Stomach (tissue), 9 donors: Measurements from ENCODE around the gene RAB9A. TPM values are rescaled to one million over a fixed set of nuclear protein-coding genes. Genes with fewer than 3 reads are reported as not detected.
"Not testable (repeated sequence)": the region's sequence is repeated elsewhere in the genome, so short reads cannot be mapped to it uniquely, and the experiment has no call there.

Experiments
- DNase-seq, 2 donors: peaks; one replicate each; pipeline versions ENCODE4 v3.0.0 to v3.0.0-alpha.2; 2013 to 2019
- H3K27ac ChIP-seq, 5 donors: fragments of 200-600 bp in 4 of 5; sonication (generic) in 4 of 5; one replicate each; pipeline ENCODE4 v1.5.1; 2013 to 2019; ENCODE audit warnings: mild to moderate bottlenecking in 1 of 5, moderate library complexity in 1 of 5
- H3K27me3 ChIP-seq, 3 donors: fragments of 200-600 bp; sonication (generic); one replicate each; pipeline ENCODE4 v1.5.1; 2017 to 2019; ENCODE audit warnings: mixed run types in 1 of 3
- H3K36me3 ChIP-seq, 4 donors: fragments of 200-600 bp; sonication (generic); 1 replicate in 3 of 4; 2 replicates in 1 of 4; pipeline ENCODE4 v1.5.1; 2016 to 2019
- H3K4me1 ChIP-seq, 4 donors: fragments of 200-600 bp; sonication (generic); one replicate each; pipeline ENCODE4 v1.5.1; 2016 to 2019
- H3K4me3 ChIP-seq, 4 donors: fragments of 200-600 bp; sonication (generic) in 3 of 4; one replicate each; pipeline ENCODE4 v1.5.1; 2016 to 2019; ENCODE audit warnings: mild to moderate bottlenecking in 1 of 4
- H3K9me3 ChIP-seq, 4 donors: fragments of 200-600 bp; sonication (generic); one replicate each; pipeline ENCODE4 v1.5.1; 2016 to 2019
- CTCF ChIP-seq, 7 experiments: fragments of 450-650 bp in 4 of 7; fragments of 200-600 bp in 3 of 7; sonication (generic) in 3 of 7; IDR thresholded peaks; one replicate each; pipeline ENCODE4 v1.5.1; 2016 to 2019; ENCODE audit warnings: antibody characterized with exemption in 7 of 7, control low read depth in 2 of 7, mild to moderate bottlenecking in 1 of 7
- EP300 ChIP-seq: sonication (generic); formaldehyde crosslinking; IDR thresholded peaks from one replicate; pipeline ENCODE4 v1.6.1; 2017; ENCODE audit warnings: antibody characterized with exemption
- POLR2A ChIP-seq, 4 donors: fragments of 450-650 bp; IDR thresholded peaks; one replicate each; pipeline ENCODE4 v1.6.1; 2016; ENCODE audit warnings: antibody characterized with exemption in 4 of 4, control low read depth in 2 of 4, mild to moderate bottlenecking in 1 of 4, moderate library complexity in 1 of 4
- POLR2AphosphoS5 ChIP-seq, 3 donors: sonication (generic); formaldehyde crosslinking; IDR thresholded peaks; one replicate each; pipeline ENCODE4 v1.6.1; 2016; ENCODE audit warnings: antibody characterized with exemption in 3 of 3
- WGBS, 5 donors: extraction: QIAGEN DNeasy Blood & Tissue Kit in 3 of 5; methylation state at CpG; one replicate each; pipeline versions ENCODE4 v1.1.5 to v1.1.7; 2013 to 2018; 5-methylcytosine and 5-hydroxymethylcytosine counted together
- intact Hi-C: fragments of 100-400 bp; cut with DNase I; formaldehyde crosslinking; loops from one replicate; pipeline ENCODE4 v1.15.1; 2023; ENCODE audit warnings: low total_unique reads
- polyA plus RNA-seq, 3 donors: library from polyadenylated mRNA; stranded (reverse); fragments of 200-250 nt; gene quantifications; one replicate each; pipeline ENCODE4 v1.2.3, GENCODE V29; 2013
- total RNA-seq, 5 donors: library from RNA; depleted of rRNA; stranded (reverse); fragments of >200 nt; gene quantifications; one replicate each; pipeline versions ENCODE4 v1.1.0 to v1.2.3, GENCODE V29; 2014 to 2016
- donor health status: healthy with polysubstance abuse.
- donor health status: Bipolar disorder and iron deficiency.
- donor health status: healthy.

Gene RAB9A
- total and polyA plus RNA-seq, 8 donors: 2.6 to 55.1 (median 12.9) TPM

DNA sequence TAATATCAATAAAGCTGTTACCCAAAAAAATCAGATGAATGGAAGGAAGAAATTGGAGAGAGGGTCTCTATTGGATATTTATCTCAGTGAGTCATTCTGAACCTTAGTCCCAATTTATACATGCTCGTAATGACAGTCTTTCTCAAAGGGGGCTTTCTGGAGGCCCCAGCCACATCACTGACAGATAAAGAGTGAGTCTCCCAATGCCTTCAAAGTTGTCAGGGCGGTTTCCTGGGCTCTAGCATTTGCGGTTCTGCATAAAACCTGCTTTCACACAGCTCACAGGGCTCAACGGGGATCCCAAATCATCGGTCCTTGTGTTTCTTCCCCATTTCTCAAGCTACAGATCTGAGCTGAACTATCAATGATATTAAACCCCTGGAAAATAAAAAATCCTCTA, 18.7 kb upstream of the RAB9A start:
- peak overlapping the region in 1 of 5 donors; percentile 57 for H3K27ac ChIP-seq

DNA sequence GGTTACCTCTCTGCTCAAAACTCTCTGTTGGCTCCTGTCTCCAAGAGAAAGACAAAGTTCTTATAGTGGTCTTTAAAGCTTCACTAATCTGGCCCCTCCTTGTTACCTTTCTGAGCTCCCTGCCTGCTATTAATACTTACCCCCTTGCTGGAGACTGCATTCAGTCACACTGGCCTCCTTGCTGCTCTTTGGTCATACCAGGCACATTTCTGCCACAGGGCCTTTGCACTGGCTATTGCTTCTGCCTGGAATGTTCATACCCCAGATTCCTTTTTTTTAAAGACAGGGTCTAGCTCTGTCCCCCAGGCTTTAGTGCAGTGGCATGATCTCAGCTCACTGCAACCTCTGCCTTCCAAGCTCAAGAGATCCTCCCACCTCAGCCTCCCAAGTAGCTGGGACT, 15.9 kb upstream of the RAB9A start:
- no peak for DNase-seq
- no peaks in the 10 kb centered on the region for H3K9me3 ChIP-seq
- TF ChIP-seq POLR2AphosphoS5 (IDR thresholded peaks at IDR 0.05) (no peak), POLR2A (IDR thresholded peaks at IDR 0.05) (no peak), EP300 (no peak), CTCF (IDR thresholded peaks at IDR 0.05) (no peak)
- intact Hi-C loops: no loop called here
- H3K4me1 ChIP-seq: peaks cover 0 to 9% (median 3%) of the 10 kb centered on the region in 4 donors
- no peaks in the 10 kb centered on the region for H3K27me3 ChIP-seq
- no peak overlapping the region for H3K27ac ChIP-seq
- no peaks in the 10 kb centered on the region for H3K36me3 ChIP-seq
- no peak overlapping the region for H3K4me3 ChIP-seq

More for the DNA sequence above, 18.7 kb upstream of the RAB9A start:
- intact Hi-C loops: no loop called here
- Histone ChIP-seq H3K27me3 (no peaks in the 10 kb centered on the region), H3K4me1 (peaks cover 0 to 19% (median 7%) of the 10 kb centered on the region in 4 donors), H3K4me3 (no peak overlapping the region), H3K9me3 (no peaks in the 10 kb centered on the region), H3K36me3 (no peaks in the 10 kb centered on the region)
- DNase-seq: no peak
- TF ChIP-seq CTCF (IDR thresholded peaks at IDR 0.05) (no peak), EP300 (no peak), POLR2AphosphoS5 (IDR thresholded peaks at IDR 0.05) (no peak), POLR2A (IDR thresholded peaks at IDR 0.05) (no peak)
- WGBS, 5 donors: 82 to 95% (median 90%) methylated on average over 5 of the region's 5 CpGs

DNA sequence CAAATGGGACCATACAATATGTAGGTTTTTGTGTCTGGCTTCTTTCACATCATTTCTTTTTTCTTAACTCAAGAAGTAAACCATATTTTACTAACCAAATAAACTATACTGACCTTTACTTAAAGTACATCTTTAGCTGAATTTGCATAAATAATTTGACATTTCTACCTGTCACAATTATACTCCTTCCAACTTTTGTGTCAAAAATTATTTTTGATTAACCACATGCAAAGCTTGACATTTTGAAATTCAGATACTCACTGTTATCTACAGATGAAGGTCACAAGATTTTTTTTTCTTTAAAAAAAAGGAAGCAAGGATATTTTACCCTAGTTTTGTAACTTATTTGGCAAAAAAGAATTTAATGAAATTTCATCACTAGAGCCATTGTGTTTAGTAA, 12.0 kb upstream of the RAB9A start:
- TF ChIP-seq POLR2A (IDR thresholded peaks at IDR 0.05) (no peak), POLR2AphosphoS5 (IDR thresholded peaks at IDR 0.05) (no peak), EP300 (no peak), CTCF (IDR thresholded peaks at IDR 0.05) (no peak)
- Histone ChIP-seq H3K4me3 (no peak overlapping the region), H3K27ac (no peak overlapping the region), H3K36me3 (no peaks in the 10 kb centered on the region), H3K27me3 (no peaks in the 10 kb centered on the region), H3K4me1 (no peaks in the 10 kb centered on the region), H3K9me3 (no peaks in the 10 kb centered on the region)
- DNase-seq: no peak
- intact Hi-C loops: no loop called here

DNA sequence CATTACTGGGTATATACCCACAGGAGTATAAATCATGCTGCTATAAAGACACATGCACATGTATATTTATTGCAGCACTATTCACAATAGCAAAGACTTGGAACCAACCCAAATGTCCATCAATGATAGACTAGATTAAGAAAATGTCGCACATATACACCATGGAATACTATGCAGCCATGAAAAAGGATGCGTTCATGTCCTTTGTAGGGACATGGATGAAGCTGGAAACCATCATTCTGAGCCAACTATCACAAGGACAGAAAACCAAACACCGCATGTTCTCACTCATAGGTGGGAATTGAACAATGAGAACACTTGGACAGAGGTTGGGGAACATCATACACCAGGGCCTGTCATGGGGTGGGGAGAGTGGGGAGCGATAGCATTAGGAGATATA, 9.2 kb upstream of the RAB9A start:
- intact Hi-C loops, H3K4me3 ChIP-seq, H3K9me3 ChIP-seq, DNase-seq, H3K27me3 ChIP-seq, H3K4me1 ChIP-seq, H3K27ac ChIP-seq, H3K36me3 ChIP-seq: not testable (repeated sequence)
- 91 to 100% (median 95%) methylated on average over 3 to 4 of the region's 4 CpGs for WGBS, 5 donors

GRCh38 chrX:13681595-13681994, 7.3 kb upstream of the RAB9A start:
- Histone ChIP-seq H3K4me3 (no peak overlapping the region), H3K36me3 (no peaks in the 10 kb centered on the region), H3K4me1 (no peaks in the 10 kb centered on the region), H3K9me3 (no peaks in the 10 kb centered on the region), H3K27ac (no peak overlapping the region), H3K27me3 (no peaks in the 10 kb centered on the region)
- intact Hi-C loops: no loop called here
- TF ChIP-seq CTCF (IDR thresholded peaks at IDR 0.05): no peak
- TF ChIP-seq EP300: no peak
- no peak for TF ChIP-seq POLR2A (IDR thresholded peaks at IDR 0.05)
- TF ChIP-seq POLR2AphosphoS5 (IDR thresholded peaks at IDR 0.05): no peak
- 80 to 90% (median 85%) methylated on average over 7 of the region's 7 CpGs for WGBS, 5 donors
- DNase-seq: no peak
